Natural killer cell treated with Interleukin-12 subunit alpha and Interleukin-12 subunit beta and Interleukin-15 and Interleukin-18, amount 100 ng/mL, for 72 hours (primary cell): ENCODE results near the gene TMA7. TPM values are rescaled to one million over a fixed set of nuclear protein-coding genes. Genes with fewer than 3 reads are reported as not detected.
A peak's percentile ranks its signal among the peaks of the same experiment; 100 is the strongest.

Source experiments
- ATAC-seq, 2 donors: fragments of 150-1000 bp; cut with Tn5 transposase in 1 of 2; sonication (Bioruptor Pico), chemical (Tn5 transposase) in 1 of 2; 2 replicates each; pipeline ENCODE4 v1.10.0; 2021
- DNase-seq: peaks from one replicate; pipeline ENCODE4 v3.0.0; 2022; ENCODE audit warnings: low spot score
- H3K27ac Mint-ChIP-seq, 2 donors: 1 replicate in 1 of 2; 2 replicates in 1 of 2; pipeline ENCODE4 v1.8.0; 2022; ENCODE audit warnings: mixed read lengths in 2 of 2, mild to moderate bottlenecking in 1 of 2, moderate library complexity in 1 of 2
- H3K27me3 Mint-ChIP-seq, 2 donors: 1 replicate in 1 of 2; 2 replicates in 1 of 2; pipeline ENCODE4 v1.8.0; 2022; ENCODE audit warnings: mixed read lengths in 2 of 2
- H3K36me3 Mint-ChIP-seq: one replicate; pipeline ENCODE4 v1.8.0; 2022; ENCODE audit warnings: mixed read lengths
- H3K4me1 Mint-ChIP-seq, 2 donors: 1 replicate in 1 of 2; 2 replicates in 1 of 2; pipeline ENCODE4 v1.8.0; 2022; ENCODE audit warnings: low read depth in 2 of 2, mixed read lengths in 2 of 2, mild to moderate bottlenecking in 1 of 2
- H3K4me3 Mint-ChIP-seq: one replicate; pipeline ENCODE4 v1.8.0; 2022; ENCODE audit warnings: mixed read lengths
- H3K9me3 Mint-ChIP-seq: 2 replicates; pipeline ENCODE4 v1.8.0; 2022; ENCODE audit warnings: mixed read lengths
- total RNA-seq, 2 donors: library from RNA; stranded (reverse); gene quantifications; one replicate each; pipeline ENCODE4 v1.2.3, GENCODE V29; 2022

The TMA7 gene
- total RNA-seq, 2 donors from 2014 or later = 202 to 217 TPM

- no peaks in the 10 kb centered on the region for H3K27me3 Mint-ChIP-seq
- DNase-seq = no peak
- H3K27ac Mint-ChIP-seq = no peak overlapping the region
- H3K36me3 Mint-ChIP-seq = no peaks in the 10 kb centered on the region
- H3K4me1 Mint-ChIP-seq = peaks cover 0 to 14% of the 10 kb centered on the region in 2 donors
- no peak for ATAC-seq
- peak overlapping the region; percentile 74 for H3K4me3 Mint-ChIP-seq
- no peaks in the 10 kb centered on the region for H3K9me3 Mint-ChIP-seq
These were observed 8.6 kb upstream of the TMA7 start for GRCh38 chr3:48431224-48432029.

- no peaks in the 10 kb centered on the region for H3K36me3 Mint-ChIP-seq
- ATAC-seq (no peak), DNase-seq (no peak)
- no peaks in the 10 kb centered on the region for H3K9me3 Mint-ChIP-seq
- no peak overlapping the region for H3K4me3 Mint-ChIP-seq
- H3K4me1 Mint-ChIP-seq = peaks cover 2 to 14% of the 10 kb centered on the region in 2 donors
- H3K27me3 Mint-ChIP-seq = no peaks in the 10 kb centered on the region
- H3K27ac Mint-ChIP-seq = no peak overlapping the region
These were observed 7.4 kb upstream of the TMA7 start for GRCh38 chr3:48432411-48433371.

GRCh38 chr3:48433472-48434118 is 6.5 kb upstream of the TMA7 start:
- ATAC-seq (no peak), DNase-seq (no peak)
- Mint-ChIP-seq H3K27ac (no peak overlapping the region), H3K4me3 (no peak overlapping the region), H3K36me3 (no peaks in the 10 kb centered on the region), H3K9me3 (no peaks in the 10 kb centered on the region), H3K27me3 (no peaks in the 10 kb centered on the region), H3K4me1 (peaks cover 11 to 18% of the 10 kb centered on the region in 2 donors)

GRCh38 chr3:48434591-48435222 is 5.3 kb upstream of the TMA7 start:
- DNase-seq (no peak), ATAC-seq (no peak)
- H3K36me3 Mint-ChIP-seq = peaks cover 1% of the 10 kb centered on the region
- no peak overlapping the region for H3K27ac Mint-ChIP-seq
- H3K4me1 Mint-ChIP-seq = peaks cover 19 to 24% of the 10 kb centered on the region in 2 donors
- no peaks in the 10 kb centered on the region for H3K27me3 Mint-ChIP-seq
- H3K4me3 Mint-ChIP-seq = no peak overlapping the region
- no peaks in the 10 kb centered on the region for H3K9me3 Mint-ChIP-seq

GRCh38 chr3:48435223-48435595 is 4.8 kb upstream of the TMA7 start:
- Mint-ChIP-seq H3K36me3 (peaks cover 6% of the 10 kb centered on the region), H3K27ac (no peak overlapping the region), H3K9me3 (no peaks in the 10 kb centered on the region), H3K4me3 (no peak overlapping the region), H3K4me1 (peaks cover 24 to 28% of the 10 kb centered on the region in 2 donors), H3K27me3 (no peaks in the 10 kb centered on the region)
- no peak for DNase-seq
- ATAC-seq = no peak

- ATAC-seq (peak; percentile 43 to 61), DNase-seq (peak; percentile 87)
- Mint-ChIP-seq H3K9me3 (no peaks in the 10 kb centered on the region), H3K4me3 (no peak overlapping the region), H3K36me3 (peaks cover 6% of the 10 kb centered on the region), H3K27ac (no peak overlapping the region), H3K27me3 (no peaks in the 10 kb centered on the region), H3K4me1 (peaks cover 24 to 27% of the 10 kb centered on the region in 2 donors)
These were observed 4.1 kb upstream of the TMA7 start for GRCh38 chr3:48435774-48436476.

GRCh38 chr3:48436477-48436787 is 3.6 kb upstream of the TMA7 start:
- Mint-ChIP-seq H3K9me3 (no peaks in the 10 kb centered on the region), H3K4me1 (peaks cover 26 to 27% of the 10 kb centered on the region in 2 donors), H3K36me3 (peaks cover 6% of the 10 kb centered on the region), H3K4me3 (no peak overlapping the region), H3K27me3 (no peaks in the 10 kb centered on the region), H3K27ac (no peak overlapping the region)
- ATAC-seq (no peak), DNase-seq (no peak)

GRCh38 chr3:48436855-48437254 is 3.2 kb upstream of the TMA7 start:
- H3K27me3 Mint-ChIP-seq = no peaks in the 10 kb centered on the region
- DNase-seq = no peak
- no peak for ATAC-seq
- H3K4me1 Mint-ChIP-seq = peaks cover 28 to 30% of the 10 kb centered on the region in 2 donors
- H3K27ac Mint-ChIP-seq = no peak overlapping the region
- H3K9me3 Mint-ChIP-seq = no peaks in the 10 kb centered on the region
- H3K36me3 Mint-ChIP-seq = peaks cover 6% of the 10 kb centered on the region
- H3K4me3 Mint-ChIP-seq = no peak overlapping the region

GRCh38 chr3:48437812-48438211 is 2.2 kb upstream of the TMA7 start:
- H3K4me1 Mint-ChIP-seq = peaks cover 28 to 31% of the 10 kb centered on the region in 2 donors
- ATAC-seq (no peak), DNase-seq (no peak)
- H3K27me3 Mint-ChIP-seq = no peaks in the 10 kb centered on the region
- peak overlapping the region; percentile 81 to 89 for H3K27ac Mint-ChIP-seq
- no peaks in the 10 kb centered on the region for H3K9me3 Mint-ChIP-seq
- H3K4me3 Mint-ChIP-seq = no peak overlapping the region
- H3K36me3 Mint-ChIP-seq = peaks cover 6% of the 10 kb centered on the region

GRCh38 chr3:48440590-48440958 is 517 bp downstream of the TMA7 start:
- H3K4me3 Mint-ChIP-seq = peak overlapping the region; percentile 98
- peaks cover 6% of the 10 kb centered on the region for H3K36me3 Mint-ChIP-seq
- H3K4me1 Mint-ChIP-seq = peaks cover 26 to 33% of the 10 kb centered on the region in 2 donors
- H3K27ac Mint-ChIP-seq = peak overlapping the region; percentile 81 to 89
- ATAC-seq = peak in 1 of 2 donors; percentile 5
- DNase-seq = no peak
- no peaks in the 10 kb centered on the region for H3K9me3 Mint-ChIP-seq
- H3K27me3 Mint-ChIP-seq = no peaks in the 10 kb centered on the region

GRCh38 chr3:48441940-48442339 is 1.9 kb downstream of the TMA7 start:
- peak overlapping the region in 1 of 2 donors; percentile 81 for H3K27ac Mint-ChIP-seq
- peaks cover 6% of the 10 kb centered on the region for H3K36me3 Mint-ChIP-seq
- no peak for ATAC-seq
- peak overlapping the region; percentile 98 for H3K4me3 Mint-ChIP-seq
- no peaks in the 10 kb centered on the region for H3K27me3 Mint-ChIP-seq
- DNase-seq = no peak
- H3K9me3 Mint-ChIP-seq = no peaks in the 10 kb centered on the region
- H3K4me1 Mint-ChIP-seq = peaks cover 35 to 42% of the 10 kb centered on the region in 2 donors

- DNase-seq = no peak
- Mint-ChIP-seq H3K27me3 (no peaks in the 10 kb centered on the region), H3K36me3 (no peaks in the 10 kb centered on the region), H3K4me1 (peaks cover 34 to 36% of the 10 kb centered on the region in 2 donors), H3K9me3 (no peaks in the 10 kb centered on the region), H3K27ac (peak overlapping the region; percentile 93 to 94), H3K4me3 (peak overlapping the region; percentile 99)
- ATAC-seq = no peak
These were observed 5.3 kb downstream of the TMA7 start for GRCh38 chr3:48445277-48445882.
